ENCODE data around the gene FSIP1.

Gene FSIP1

DNA sequence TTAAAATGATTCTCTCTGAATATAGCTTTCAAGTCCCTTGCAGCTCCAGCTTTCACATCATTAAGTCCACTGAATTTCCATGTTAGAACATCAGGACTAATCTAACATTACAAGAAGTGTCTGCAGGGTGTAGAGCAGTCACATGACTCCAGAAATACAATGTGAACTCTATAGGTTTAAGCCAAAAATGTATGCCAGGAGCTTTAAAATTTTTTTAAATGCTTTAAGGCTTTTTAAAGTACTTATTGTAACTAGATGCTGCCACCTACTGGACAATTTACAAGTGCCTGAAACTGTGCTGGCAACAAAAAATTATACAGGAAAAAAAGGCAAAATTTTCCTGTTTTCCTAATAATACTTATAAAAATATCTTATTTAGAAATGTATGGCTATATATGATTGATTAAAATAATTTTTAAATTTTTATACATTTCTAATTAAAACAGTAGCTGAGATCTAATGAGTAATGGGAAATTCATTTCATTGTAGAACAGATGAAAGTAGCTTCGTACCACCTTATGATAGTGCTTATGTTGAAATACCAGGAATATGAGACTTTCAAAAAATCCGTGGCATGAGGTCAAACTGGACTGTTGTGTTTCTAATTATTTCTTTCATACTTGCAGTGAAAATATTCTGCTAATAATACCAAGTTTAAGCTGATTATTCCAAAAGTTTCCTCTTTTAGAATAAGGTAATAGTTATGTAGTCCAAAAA is 25.7 kb downstream of the FSIP1 start:
- DNase-seq: no peak

DNA sequence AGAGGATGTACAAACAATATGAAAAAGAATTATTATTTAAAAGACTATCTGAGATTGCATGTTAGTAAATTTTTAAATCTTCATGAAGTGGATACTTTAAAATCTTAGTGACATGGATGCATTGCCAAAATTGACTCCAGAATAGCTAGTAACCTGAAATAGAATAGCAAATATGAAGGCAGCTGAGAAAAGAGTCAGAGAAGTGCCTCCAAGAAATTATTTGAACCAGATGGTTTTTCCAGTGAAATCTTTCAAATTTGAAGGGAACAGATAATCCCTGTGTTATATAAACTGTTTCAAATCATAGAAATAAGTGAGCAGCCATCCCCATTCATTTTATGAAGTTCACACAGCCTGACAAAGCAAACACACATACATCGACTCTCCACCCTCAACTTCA is 29.6 kb downstream of the FSIP1 start:
- DNase-seq: no peak

DNA sequence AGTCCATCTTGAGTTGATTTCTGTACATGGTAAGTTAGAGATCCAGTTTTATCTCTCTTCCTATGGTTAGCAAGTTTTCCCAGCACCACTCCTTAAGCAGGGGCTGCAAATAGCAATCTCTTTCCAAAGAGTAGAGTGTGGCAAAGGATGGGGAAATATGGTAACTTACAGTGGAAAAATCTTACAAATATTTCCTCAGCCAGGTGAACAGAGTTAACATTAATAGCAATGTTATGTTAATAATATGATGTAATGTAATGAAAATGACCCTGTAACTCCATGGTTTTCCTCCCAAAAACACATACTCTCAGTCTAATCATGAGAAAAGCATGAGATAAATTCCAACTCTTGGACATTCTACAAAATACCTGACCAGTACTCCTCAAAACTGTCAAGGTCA is 30.4 kb downstream of the FSIP1 start:
- no peak for DNase-seq

DNA sequence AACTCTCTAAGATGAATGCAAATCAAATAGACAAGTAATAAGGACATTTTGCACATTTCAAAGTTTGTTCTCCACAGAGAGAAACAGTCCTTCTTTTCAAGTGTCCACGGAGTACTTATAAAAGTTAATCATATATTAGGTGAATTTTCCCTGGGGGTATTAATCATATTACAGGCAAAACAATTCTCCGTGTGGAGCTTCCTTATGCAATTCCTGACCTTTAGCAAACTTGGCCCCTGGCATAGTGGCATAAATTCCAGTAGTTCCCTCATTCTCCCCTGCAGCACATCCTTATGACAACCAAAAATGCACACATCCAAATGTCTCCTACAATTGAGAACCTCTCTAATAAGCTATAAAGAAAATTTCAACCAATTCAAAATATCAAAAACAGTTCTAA is 34.4 kb downstream of the FSIP1 start:
- no peak for DNase-seq

DNA sequence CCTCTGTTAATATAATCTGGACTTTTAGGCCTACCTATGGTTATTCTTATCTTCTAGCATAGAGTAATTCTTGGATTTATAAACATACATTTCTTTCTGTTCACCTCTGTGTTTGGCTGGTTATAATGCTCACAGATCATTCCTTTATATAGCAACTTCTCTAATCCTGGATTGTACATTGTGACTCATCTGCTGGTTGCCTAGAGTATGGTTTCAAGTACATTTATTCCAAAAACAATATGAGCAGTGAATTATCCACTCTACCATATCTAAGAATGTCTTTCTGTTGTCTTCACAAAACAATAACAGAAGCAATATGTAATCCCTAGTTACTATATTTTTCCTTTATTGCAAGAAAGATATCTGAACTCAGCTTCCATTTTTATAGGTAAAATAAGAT is 35.3 kb downstream of the FSIP1 start:
- DNase-seq: no peak

DNA sequence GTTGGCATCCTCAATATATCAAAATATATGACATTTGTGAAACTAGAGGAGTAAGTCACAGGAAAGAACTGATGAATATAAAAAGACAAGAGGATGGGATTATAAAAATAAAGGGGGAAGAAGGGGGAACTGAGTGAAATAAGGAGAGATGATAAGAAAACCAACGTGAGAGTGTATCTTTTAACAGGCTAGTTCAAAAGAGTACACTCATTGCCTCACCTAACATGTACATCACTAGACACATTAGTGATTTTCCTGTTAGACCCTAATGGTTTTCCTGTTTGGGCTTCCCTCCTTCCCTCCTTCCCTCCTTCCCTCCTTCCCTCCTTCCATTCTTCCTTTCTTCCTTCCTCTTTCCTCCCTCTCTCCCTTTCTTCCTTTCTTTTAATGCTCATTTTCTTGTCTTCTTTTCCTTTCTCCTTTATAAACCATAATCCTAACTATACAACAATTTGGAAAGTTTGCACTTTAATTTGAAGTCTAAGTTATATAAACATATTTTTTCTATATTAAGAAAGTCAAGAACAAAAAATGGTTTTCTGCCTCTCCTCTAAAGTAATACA is 35.8 kb downstream of the FSIP1 start:
- no peak for DNase-seq

DNA sequence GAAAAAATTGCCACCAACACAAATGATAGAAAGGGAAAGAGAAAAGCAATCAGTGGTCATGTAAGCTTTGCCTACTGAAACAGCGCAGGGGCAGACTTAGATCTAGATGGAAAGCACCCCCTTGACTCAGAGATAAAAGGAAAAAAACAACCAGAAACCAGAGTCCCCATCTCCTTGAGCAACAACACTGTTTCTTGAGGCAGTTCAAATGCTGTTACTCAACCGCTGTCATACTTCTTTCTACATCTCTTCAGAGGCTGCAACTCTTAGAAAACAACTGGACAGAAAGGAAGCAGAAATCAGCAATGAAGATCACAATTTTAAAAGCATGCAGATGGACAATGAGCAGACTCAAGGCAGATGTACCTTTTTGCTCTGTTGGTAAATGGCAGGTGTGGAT is 36.5 kb downstream of the FSIP1 start:
- DNase-seq: no peak

DNA sequence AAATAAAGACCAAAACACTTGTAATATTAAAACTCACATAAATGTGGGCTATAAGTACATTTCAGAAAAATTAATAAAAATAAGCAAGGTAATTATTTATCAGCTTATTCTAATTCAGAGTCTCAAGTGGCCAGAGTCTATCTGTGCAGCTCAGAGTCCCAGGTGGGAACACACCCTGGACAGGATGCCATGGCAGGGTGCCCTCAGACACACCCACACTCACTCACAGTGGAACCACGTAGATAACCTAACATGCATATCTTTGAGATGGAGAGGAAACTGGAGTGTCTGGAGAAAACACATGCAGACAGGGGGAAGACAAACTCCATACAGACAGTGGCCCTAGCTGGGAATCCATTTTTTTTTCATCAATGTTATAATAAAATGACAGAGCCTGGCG is 37.2 kb downstream of the FSIP1 start:
- no peak for DNase-seq

DNA sequence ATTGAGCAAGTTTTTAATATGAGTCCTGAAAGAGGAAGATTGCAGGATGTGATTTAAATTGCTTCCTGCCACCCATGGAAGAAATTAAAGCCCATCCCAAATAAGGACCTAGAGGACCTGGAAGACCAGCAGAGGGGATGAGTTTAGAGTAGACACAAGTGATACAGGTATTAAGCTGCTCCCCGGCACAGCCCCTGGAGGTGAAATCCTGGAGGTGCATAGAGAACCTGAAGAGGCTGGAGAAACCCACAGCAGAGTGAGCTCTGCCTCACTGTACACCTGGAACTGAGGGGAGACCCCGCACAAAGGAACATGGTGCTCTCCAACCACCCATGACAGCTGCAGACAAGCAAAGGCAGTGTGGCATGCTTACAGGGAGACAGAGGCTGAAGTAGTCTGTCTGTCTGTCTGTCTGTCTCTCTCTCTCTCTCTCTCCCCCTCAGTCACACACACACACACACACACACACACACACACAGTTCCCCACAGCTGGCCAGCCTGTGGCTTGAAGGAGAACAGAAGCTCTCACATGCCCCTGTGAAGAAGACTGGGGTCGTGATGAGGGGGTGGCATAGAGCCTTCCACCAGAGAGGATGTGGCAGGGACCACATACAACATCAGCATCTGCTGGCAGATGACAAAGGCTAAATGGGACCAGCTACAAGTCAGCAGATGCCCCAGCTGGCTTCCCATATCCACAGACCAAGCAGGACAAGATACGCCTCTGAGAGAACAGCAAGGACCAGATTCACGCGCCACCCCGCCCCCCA is 38.1 kb downstream of the FSIP1 start:
- DNase-seq: no peak

DNA sequence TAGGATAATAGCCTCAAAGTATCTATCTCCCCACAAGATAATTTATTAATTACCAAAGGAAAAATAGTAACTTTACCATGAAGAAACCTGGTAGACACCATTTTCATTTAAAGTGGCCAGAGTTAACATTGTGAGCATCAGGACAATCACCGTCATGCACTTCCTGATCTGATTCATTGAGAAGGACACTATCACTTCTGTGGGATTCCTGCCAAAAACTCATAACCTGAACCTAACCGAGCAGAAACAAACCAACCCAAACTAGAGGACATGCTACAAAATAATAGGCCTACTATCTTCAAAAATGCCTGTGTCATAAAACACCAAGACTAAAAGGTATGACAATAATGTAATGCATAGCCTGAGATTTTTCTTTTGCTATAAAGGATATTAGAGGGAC is 39.0 kb downstream of the FSIP1 start:
- DNase-seq: no peak

DNA sequence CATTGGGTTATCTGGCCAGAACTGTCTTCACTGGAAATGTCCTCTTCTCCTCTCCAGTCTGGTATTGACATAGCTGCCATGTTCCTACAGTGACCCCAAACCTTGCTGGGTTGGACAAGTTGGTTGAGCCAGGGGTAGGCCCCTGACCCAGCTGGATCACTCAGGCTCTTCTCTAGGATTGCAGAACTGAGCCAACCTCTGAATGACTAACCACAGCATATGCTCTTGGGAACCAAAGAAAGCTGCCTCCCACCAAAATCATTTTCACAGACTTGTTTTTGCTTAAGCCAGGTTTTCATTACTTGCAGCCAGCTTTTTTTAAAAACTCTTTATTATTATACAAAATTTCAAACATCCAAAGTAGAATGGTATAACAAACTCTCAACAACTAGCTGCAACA is 41.4 kb downstream of the FSIP1 start:
- DNase-seq: no peak

DNA sequence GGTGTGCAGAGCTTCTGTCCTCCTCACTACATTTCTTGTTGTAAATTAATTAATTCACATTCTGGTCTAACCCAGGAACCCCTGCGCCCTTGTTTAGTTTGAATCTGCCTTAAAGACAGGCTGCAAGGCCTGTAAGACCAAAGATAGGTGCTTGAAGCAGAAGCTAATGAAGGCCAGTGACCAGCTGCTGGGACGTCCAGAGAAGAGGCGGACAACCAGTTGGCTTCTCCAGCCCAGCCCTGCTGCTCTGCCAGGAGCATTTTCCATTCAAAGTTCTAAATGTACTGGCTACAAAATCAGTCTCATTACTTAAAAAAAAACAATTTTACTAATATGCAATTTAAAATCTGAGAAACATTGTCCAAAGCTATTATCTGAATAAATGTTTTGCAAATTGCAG is 43.6 kb downstream of the FSIP1 start:
- no peak for DNase-seq

DNA sequence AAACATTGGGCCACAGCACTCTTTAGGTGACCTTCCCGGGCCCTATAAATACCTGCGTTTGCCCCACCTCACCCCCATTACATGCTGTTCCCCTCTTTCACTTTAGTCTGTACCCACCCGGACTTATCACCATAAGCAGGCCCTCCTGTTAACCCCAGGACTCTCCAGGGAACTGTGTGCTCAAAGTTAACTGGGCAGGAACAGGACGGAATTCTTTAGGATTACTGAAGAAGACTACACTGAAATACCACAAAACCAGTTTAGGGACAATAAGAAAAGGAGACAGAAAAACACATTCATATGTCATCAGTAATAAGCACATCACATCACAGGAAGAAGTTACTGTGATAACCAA is 45.5 kb downstream of the FSIP1 start:
- no peak for DNase-seq

DNA sequence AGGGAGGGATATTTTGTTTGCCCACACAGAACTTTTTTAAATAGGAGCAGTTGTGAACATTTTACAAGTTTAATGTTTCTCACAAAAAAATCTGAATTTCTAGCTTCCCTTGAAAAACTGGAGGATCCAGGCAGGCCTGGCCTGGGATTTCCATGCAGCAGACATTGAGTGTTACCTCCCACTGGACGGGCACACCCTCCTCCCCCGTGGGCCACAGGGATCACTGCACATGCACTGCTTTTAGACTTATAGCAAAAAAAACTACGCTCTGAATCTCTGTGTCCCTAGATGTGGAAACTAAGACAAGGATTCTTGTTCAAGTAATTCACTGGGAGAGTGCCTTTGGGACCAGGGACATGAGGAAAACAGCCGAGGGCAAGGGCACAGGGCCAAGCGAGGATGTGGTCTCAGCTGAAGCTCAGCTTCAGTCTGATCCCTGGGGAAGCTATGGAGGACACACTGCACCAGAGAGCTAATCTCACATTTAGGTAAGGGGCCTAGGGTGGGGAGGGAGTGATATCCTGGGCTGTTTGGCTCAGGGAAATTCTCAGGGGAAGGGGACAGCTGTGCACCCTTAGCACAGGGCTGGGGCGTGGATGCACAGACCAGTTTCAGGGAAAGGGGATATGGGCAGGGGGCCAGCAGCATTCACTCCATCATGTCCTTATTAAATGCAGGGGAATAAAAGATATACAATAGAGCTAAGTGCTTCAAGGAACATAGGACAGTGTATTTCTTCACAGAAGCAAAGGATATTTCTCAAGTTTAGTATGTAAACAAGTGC is 46.0 kb downstream of the FSIP1 start:
- no peak for DNase-seq

DNA sequence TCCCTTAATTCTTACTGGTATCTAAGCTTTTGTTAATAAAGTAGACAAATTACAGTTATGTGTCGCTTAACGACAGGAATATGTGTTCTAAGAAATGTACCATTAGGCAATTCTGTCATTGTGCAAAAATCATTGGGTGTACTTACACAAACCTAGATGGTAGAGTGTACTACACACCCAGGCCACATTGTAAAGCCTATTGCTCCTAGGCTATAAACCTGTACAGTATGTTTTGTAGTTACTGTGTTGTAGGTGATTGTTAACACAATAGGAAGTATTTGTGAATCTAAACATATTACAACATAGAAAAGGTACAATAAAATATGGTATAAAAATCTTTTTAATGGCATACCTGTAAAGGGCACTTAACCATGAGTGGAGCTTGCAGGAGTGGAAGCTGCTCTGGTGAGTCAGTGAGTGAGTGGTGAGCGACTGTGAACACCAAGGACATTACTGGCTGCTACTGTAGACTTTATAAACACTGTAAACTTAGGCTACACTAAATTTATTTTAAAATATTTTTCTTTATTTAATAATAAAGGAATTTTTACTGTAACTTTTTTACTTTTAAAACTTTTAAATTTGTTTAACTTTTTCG is 47.4 kb downstream of the FSIP1 start:
- DNase-seq: no peak

DNA sequence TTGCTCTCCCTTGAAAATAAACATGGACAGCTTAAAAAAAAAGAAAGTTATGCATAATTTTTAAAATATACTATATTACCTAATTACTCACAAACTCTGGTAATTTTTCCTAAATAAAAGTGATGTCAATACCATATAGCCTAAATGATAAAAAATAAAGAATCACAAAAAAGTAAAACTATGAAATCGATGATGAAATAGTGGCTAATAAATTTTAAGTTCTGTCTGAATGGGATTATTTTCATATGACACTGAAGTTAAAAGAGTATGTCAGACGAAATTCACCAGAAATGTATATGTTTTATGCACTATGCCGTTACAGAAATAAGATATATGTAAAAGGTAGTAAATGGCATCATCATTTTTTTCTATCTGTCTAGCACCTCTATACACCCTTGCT is 51.4 kb downstream of the FSIP1 start:
- DNase-seq: no peak

DNA sequence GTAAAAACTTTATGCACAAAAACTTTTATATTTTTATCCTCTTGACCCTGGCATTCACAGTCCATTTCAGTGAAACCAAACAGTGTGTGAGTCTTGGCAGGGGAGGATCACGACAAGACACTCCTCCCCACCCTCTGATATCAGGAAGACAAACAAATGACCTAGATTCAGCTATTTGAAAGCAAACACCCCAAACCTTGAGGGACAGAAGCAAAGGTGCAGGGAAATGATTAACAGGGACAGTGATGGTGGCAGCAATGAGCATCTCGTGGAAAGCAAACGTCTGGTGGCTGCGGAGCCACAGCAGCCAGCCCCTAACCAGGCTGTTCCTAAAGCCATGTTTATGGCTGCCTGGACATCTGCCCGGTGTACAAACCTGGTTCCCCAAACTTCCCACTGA is 52.1 kb downstream of the FSIP1 start:
- DNase-seq: no peak

DNA sequence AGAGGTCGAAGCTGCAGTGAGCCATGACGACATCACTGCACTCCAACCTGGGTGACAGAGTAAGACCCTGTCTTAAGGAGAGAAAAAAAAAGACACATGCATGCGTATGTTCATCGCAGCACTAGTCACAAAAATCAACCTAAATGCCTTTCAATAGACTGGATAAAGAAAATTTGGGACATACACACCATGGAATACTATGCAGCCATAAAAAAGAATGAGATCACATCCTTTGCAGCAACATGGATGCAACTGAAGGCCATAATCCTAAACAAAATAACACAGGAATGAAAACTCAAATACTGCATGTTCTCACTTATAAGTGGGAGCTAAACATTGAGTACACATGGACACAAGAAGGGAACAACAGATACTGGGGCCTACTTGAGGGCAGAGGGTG is 53.1 kb downstream of the FSIP1 start:
- no peak for DNase-seq

DNA sequence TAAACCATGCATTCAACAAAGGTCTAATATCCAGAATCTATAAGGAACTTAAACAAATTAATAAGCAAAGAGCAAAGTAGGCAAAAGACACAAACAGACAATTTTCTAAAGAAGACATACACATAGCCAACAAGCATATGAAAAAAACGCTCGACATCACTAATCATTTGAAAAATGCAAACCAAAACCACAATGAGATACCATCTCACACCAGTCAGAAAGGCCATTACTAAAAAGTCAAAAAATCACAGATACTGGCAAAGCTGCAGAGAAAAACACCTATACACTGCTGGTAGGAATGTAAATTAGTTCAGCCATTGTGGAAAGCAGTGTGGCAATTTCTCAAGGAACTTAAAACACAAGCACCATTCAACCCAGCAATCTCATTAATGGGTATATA is 53.8 kb downstream of the FSIP1 start:
- DNase-seq: no peak

DNA sequence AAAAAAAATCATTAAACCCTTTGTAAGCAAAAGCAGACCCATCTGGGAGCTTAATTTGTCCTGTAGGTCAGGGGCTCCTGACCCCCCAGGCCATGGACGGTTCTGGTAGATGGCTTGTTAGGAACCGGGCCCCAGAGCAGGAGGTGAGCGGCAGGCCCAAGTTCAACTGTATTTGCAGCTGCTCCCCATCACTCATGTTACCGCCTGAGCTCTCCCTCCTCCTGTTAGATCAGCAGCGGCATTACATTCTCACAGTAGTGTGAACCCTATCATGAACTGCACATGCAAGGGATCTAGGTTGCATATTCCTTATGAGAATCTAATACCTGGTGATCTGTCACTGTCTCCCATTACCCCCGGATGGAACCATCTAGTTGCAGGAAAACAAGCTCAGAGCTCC is 60.7 kb downstream of the FSIP1 start:
- no peak for DNase-seq

DNA sequence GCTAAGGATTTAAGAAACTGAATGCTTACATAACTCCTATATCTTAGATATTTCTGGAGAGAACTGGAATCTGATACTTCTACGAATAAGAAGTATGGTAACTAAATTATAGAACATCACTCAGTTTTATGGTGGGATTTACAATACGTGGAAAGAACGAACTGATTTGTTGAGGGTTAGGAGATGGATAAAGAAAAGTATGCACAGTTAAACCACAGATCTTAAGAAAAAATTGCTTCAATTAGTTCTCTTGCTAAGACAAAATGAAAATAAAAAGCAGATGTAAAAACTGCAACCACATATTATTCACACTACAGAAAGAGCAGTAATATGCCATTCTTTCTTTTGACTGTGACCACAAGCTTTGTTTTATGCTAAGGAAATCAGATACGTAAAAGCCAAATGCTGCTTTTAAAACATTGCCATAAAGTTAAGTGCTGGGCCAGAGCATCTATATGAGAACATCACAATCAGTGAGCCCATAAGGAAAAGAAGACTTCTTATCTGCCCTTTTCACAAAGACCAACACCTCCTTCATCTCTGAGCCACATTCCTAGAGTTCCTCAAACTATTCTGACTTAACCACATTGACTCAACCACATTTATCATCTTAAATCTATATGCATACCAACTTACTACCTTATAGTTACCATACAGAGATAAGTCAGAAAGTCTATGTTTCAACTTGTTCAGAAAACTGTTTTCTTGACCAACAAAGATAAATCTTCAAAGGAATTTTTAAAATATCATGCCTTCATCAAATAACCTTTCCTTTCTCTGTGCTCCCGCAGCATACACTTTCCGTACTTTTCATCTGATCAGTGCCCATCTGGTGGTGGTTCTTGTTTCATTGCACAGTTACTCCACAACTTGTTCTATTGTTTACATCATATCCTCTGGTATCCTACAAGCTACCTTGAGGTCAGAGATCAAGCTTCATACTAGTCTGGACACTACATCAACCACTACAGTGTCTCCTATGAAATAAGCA is 61.7 kb downstream of the FSIP1 start:
- no peak for DNase-seq

DNA sequence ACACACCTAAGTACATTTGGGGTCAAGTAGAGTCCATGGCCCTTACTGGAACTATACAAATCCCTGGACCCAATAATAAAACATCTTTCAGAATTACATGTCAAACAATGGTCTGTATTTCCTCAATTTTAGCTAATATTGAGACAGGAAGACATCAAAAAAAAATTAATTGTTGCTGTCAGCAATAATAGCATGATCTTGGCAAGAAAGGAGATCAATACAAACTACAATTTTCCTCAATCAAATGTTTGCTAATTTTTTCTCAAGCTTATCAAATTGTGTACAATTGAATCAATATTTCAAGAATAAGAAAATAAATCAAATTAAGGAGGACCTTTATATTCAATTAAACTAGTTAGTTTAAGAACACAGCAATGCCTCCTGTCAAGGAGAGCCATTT is 62.6 kb downstream of the FSIP1 start:
- DNase-seq: no peak
